Forelimb muscle (tissue), 1 donor: ENCODE results near the gene CADM3. TPM values are rescaled to one million over a fixed set of nuclear protein-coding genes. Genes with fewer than 3 reads are reported as not detected.

Experiments used
- polyA plus RNA-seq: library from polyadenylated mRNA; unstranded; fragments of 120-200 nt; gene quantifications from one replicate; pipeline ENCODE4 v1.2.1, GENCODE V29; 2013; ENCODE audit not compliant: insufficient read length

Gene CADM3
- polyA plus RNA-seq, 1 donor: 0.47 TPM

Other genes starting within 250 kb of the CADM3 start
- 0.22 TPM for gene PYHIN1, start 240.1 kb upstream of the CADM3 start, polyA plus RNA-seq
- 28.6 TPM for gene IFI16, start 161.7 kb upstream of the CADM3 start, polyA plus RNA-seq
- gene AIM2, start 94.8 kb upstream of the CADM3 start, polyA plus RNA-seq: 0.46 TPM
- 3.0 TPM for gene ACKR1, start 33.3 kb downstream of the CADM3 start, polyA plus RNA-seq
- 0.42 TPM for gene FCER1A, start 130.7 kb downstream of the CADM3 start, polyA plus RNA-seq